Measurements from ENCODE around the gene CRLF1. TPM values are rescaled to one million over a fixed set of nuclear protein-coding genes. Genes with fewer than 3 reads are reported as not detected.

The CRLF1 gene
- total and polyA plus RNA-seq, 10 of the 15 experiments (the other 5 are each of a cell fraction or from before 2014, with no cell fraction given) = 0.10 to 1.2 (median 0.49) TPM; not detected in 4

DNA sequence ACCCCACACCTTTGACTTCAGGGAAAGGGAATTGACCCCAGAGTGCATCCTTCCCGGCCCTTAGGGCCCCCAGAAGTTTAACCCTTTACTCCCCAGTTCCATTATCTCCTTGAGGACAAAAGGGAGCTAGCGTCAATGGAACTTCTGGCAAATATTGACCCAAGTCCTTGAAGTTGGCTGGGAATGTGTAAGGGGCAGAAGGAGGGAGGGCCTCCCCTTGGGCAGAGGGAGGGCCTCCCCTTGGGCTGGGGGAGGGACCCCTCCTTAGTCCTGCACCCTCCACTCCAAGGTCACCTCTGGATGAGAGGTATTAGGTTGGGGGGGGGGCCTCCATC lies 3.1 kb upstream of the CRLF1 start (continued):
- TF ChIP-seq, protein P1, sequence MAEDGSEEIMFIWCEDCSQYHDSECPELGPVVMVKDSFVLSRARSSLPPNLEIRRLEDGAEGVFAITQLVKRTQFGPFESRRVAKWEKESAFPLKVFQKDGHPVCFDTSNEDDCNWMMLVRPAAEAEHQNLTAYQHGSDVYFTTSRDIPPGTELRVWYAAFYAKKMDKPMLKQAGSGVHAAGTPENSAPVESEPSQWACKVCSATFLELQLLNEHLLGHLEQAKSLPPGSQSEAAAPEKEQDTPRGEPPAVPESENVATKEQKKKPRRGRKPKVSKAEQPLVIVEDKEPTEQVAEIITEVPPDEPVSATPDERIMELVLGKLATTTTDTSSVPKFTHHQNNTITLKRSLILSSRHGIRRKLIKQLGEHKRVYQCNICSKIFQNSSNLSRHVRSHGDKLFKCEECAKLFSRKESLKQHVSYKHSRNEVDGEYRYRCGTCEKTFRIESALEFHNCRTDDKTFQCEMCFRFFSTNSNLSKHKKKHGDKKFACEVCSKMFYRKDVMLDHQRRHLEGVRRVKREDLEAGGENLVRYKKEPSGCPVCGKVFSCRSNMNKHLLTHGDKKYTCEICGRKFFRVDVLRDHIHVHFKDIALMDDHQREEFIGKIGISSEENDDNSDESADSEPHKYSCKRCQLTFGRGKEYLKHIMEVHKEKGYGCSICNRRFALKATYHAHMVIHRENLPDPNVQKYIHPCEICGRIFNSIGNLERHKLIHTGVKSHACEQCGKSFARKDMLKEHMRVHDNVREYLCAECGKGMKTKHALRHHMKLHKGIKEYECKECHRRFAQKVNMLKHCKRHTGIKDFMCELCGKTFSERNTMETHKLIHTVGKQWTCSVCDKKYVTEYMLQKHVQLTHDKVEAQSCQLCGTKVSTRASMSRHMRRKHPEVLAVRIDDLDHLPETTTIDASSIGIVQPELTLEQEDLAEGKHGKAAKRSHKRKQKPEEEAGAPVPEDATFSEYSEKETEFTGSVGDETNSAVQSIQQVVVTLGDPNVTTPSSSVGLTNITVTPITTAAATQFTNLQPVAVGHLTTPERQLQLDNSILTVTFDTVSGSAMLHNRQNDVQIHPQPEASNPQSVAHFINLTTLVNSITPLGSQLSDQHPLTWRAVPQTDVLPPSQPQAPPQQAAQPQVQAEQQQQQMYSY (CRISPR knock-in tag; IDR thresholded peaks at IDR 0.05) = no peak
- TF ChIP-seq DPF2 (IDR thresholded peaks at IDR 0.05) (no peak), ZNF217 (IDR thresholded peaks at IDR 0.05) (no peak), IKZF1 (conservative IDR thresholded peaks at IDR 0.05) (no peak), RAD51 (IDR thresholded peaks at IDR 0.05) (no peak), SIX5 (IDR thresholded peaks at IDR 0.05; ENCODE audit: low read depth, low read length, severe bottlenecking) (no peak), RELA (IDR thresholded peaks at IDR 0.05; ENCODE audit: borderline replicate concordance, partially characterized antibody) (no peak), MYC (IDR thresholded peaks at IDR 0.05; ENCODE audit: insufficient read depth, insufficient read length, insufficient replicate concordance, low read length, severe bottlenecking) (no peak), SMC3 (IDR thresholded peaks at IDR 0.05; ENCODE audit: borderline replicate concordance, low read length) (no peak)
- TF ChIP-seq, protein P2, sequence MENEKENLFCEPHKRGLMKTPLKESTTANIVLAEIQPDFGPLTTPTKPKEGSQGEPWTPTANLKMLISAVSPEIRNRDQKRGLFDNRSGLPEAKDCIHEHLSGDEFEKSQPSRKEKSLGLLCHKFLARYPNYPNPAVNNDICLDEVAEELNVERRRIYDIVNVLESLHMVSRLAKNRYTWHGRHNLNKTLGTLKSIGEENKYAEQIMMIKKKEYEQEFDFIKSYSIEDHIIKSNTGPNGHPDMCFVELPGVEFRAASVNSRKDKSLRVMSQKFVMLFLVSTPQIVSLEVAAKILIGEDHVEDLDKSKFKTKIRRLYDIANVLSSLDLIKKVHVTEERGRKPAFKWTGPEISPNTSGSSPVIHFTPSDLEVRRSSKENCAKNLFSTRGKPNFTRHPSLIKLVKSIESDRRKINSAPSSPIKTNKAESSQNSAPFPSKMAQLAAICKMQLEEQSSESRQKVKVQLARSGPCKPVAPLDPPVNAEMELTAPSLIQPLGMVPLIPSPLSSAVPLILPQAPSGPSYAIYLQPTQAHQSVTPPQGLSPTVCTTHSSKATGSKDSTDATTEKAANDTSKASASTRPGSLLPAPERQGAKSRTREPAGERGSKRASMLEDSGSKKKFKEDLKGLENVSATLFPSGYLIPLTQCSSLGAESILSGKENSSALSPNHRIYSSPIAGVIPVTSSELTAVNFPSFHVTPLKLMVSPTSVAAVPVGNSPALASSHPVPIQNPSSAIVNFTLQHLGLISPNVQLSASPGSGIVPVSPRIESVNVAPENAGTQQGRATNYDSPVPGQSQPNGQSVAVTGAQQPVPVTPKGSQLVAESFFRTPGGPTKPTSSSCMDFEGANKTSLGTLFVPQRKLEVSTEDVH (IDR thresholded peaks at IDR 0.05; ENCODE audit: low read depth, partially characterized antibody) = no peak
- TF ChIP-seq, protein P3, sequence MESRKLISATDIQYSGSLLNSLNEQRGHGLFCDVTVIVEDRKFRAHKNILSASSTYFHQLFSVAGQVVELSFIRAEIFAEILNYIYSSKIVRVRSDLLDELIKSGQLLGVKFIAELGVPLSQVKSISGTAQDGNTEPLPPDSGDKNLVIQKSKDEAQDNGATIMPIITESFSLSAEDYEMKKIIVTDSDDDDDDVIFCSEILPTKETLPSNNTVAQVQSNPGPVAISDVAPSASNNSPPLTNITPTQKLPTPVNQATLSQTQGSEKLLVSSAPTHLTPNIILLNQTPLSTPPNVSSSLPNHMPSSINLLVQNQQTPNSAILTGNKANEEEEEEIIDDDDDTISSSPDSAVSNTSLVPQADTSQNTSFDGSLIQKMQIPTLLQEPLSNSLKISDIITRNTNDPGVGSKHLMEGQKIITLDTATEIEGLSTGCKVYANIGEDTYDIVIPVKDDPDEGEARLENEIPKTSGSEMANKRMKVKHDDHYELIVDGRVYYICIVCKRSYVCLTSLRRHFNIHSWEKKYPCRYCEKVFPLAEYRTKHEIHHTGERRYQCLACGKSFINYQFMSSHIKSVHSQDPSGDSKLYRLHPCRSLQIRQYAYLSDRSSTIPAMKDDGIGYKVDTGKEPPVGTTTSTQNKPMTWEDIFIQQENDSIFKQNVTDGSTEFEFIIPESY (IDR thresholded peaks at IDR 0.05) = no peak
- TF ChIP-seq, protein P4, sequence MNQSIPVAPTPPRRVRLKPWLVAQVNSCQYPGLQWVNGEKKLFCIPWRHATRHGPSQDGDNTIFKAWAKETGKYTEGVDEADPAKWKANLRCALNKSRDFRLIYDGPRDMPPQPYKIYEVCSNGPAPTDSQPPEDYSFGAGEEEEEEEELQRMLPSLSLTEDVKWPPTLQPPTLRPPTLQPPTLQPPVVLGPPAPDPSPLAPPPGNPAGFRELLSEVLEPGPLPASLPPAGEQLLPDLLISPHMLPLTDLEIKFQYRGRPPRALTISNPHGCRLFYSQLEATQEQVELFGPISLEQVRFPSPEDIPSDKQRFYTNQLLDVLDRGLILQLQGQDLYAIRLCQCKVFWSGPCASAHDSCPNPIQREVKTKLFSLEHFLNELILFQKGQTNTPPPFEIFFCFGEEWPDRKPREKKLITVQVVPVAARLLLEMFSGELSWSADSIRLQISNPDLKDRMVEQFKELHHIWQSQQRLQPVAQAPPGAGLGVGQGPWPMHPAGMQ (IDR thresholded peaks at IDR 0.05; ENCODE audit: borderline replicate concordance) = no peak
